HG03571 (cell line): ENCODE data around the gene NF2.

ENCODE experiments used
- ATAC-seq: cut with Tn5 transposase; IDR thresholded peaks from one replicate; pipeline ENCODE4 v1.9.1; 2021; ENCODE audit not compliant: unreplicated experiment

The NF2 gene

DNA sequence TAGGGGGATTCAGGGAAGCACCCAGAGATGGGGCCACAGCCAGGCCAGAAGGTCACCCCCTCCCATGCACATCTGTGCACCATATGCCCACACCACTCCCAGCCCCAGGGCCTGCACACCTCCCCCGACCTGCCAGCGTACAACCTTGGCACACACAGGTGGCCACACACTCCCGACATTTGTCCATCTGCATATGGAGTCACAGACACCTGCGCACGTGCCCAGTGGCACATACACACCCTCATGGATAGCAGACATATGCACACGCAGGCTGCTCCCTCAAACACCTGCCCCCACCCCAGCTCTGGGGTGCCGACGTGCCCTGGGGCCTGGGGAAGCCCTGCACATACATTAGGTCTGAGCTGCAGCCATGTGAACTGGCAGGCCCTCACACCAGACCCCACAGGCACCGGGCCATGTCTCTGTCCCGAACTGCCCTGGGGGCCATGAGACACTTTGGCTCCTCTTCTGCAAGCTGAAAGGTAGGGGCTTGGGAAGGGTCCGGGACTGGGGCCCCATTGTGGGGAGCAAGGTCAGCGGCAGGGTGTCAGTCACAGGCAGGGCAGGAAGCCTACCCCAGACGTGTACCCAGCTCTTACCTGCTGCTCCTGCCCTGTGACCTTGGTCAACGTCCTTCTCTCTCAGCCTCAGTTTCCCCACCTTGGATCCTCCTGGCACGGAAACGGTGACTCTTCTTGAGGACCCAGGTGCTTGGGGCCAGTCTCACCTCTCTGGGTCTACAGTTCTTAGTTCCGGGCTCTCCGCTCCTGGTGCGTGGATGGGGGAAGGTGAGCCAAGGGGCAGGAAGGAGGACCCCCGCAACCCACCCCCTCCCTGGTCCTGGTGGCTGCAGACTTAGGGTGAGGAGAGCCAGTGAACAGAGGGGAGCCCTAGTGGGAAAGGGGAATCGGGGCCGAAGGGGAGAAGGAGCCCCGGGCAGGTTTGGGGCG is 115.8 kb downstream of the NF2 start:
- ATAC-seq = no peak

DNA sequence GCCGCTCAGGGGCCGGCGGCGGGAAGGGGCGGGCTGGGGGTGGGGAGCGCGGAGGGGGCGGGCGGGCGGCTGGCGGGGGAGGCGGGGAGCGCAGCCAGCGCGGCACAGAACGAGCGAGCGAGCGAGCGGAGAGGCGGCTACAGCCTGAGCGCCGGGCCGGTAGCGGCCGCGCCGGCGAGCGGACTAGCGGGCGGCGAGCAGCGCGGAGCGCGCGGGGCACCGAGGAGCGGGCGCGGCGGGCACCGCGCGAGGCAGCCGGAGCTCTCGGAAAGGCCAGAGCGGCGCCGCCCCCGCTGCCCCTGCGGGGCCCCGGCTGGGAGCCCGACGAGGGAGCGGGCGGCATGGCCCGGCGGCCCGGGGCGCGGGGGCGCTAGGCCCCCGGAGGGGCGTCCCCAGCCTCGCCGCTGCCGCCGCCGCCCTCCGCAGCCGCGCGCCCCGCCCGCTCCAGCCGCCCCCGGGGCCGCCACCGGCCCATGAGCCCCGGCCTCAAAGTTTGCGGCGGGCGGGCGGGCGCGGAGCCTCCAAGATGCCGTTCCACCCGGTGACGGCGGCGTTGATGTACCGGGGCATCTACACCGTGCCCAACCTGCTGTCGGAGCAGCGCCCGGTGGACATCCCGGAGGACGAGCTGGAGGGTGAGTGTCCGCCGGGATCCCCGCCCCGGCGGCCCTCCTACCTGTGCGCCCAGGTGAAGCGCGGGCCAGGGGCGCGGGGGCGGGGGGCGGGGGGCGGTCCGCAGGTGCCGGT is 116.6 kb downstream of the NF2 start, which contains the start of gene CABP7:
TSS of gene CABP7 (plus strand) at position 105 of the 747 bp plus-strand sequence. CDS start at position 527, 422 bp downstream.
- no peak for ATAC-seq

DNA sequence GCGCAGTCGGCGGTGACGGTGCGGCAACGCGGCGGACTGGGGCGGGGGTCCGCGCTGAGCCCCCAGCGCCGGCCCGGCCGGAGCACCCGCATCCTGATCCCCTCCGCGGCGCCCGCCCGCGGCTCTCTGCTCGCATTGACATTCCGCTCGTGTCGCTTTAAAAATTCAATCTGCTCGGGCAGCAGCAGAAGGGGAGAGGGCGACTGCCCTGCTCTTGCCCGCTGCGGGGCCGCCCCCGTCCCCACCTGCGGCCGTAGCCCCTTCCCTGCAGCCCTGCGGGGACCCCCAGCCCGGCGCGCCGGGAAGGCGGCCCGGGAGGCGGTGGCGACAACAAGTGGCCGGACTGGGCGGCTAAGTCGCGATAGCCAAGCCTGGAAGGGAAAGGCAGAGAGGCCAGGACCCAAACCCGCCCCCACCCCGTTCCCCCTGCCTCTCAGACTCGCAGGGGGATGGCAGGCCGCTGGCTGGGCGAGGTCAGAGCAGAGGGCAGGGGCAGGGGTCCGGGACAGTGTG is 117.4 kb downstream of the NF2 start:
- no peak for ATAC-seq

DNA sequence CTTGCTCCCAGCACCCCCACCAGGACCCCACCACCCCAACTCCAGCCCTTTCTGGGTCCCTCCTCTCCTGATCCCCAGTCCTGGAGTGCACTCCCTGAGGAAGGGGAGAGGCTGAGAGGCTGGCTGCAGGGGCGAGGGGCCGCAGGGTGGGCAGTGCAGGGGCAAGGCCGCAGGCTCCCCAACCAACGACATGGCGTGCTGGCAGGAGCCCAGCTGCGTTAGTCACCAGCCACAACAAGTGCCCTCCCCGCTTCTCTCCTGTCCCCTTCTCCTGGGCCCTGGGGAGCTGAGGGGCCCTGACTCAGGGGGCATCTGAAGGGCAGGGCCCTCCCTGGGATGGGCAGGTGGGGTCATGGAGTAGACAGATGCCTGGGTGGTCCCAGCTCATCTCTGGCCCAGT is 118.7 kb downstream of the NF2 start:
- ATAC-seq = no peak

GRCh38 chr22:29722587-29722986 is 119.2 kb downstream of the NF2 start:
- no peak for ATAC-seq

DNA sequence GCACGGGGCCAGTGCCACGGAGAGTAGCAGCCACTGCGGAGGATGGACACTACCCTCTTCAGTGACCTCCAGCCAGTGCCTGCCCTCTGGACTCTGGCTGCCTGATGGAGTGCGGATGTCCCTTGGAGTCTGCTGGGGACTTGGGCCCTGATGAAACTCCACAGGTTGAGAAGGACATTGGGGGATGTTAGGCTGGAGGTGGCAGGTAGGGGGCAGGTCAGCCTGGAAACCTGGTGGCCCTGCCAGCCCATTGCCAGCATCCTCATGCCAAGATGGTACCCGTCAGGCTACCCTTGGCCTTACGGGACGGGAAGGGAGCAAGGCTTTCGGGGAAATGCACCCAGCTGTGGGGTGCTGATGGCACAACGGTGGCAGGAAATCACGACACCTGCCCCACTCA is 120.3 kb downstream of the NF2 start:
- ATAC-seq = no peak

DNA sequence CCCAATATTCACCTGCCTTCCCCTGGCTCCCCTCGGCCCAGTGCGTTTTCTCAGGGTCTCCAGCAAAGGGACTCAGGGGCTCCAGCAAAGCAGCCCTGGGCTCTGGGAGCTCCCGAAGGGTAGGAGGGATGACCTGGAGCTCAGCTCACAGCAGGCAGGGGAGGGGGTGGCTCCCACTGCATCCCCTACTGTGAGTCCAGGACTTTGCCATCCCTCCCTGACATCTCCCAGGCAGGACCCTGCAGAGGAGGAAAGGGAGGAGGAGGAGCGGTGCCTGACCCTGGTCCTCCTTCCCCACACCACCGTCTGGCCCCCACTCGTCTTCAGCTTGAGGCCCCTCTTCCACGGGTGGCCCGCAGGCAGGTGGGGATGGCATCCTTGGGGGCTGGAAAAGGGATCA is 121.4 kb downstream of the NF2 start:
- ATAC-seq = no peak

DNA sequence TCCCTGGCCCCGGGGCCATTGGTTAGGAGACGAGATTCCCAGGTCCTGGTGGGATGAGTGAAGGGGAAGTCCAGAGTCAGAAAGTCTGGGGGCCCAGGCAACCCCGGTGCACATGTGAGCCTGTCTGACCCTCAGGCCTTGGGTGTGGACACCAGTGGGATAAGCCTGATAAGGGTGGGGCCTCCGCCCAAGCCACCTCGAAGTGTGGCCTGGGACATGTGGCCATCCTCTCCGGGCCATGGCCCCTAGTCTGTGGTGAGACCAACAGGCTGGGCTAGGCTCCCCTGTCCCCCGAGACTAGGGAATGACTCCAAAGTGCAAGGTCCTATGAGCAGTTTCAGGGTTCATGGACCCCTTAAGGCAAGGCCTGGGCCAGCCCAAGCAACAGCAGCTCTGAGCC is 122.7 kb downstream of the NF2 start:
- ATAC-seq = no peak

GRCh38 chr22:29726512-29727130 is 123.2 kb downstream of the NF2 start:
- no peak for ATAC-seq

DNA sequence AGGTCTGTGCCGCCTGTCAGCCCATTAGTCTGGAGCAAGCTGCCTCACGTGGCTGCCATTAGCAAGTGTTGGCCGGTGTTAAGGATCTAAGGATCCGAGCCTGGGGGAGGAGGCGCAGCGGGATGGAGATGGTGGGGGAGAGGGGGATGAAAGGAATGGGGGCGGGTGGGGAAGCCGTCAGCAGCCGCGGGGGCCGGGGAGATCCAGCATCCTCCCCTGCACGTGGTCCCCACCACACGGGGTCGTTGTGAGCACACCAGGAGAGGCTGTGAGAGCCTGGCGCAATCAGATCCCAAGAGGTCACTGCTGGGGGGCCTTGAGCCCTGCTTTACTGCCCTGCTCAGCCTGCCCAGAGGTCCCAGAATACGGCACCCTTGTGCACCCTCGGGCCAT is 123.7 kb downstream of the NF2 start:
- no peak for ATAC-seq

- no peak for ATAC-seq
Observed at GRCh38 chr22:29729161-29729560, 125.7 kb downstream of the NF2 start.

DNA sequence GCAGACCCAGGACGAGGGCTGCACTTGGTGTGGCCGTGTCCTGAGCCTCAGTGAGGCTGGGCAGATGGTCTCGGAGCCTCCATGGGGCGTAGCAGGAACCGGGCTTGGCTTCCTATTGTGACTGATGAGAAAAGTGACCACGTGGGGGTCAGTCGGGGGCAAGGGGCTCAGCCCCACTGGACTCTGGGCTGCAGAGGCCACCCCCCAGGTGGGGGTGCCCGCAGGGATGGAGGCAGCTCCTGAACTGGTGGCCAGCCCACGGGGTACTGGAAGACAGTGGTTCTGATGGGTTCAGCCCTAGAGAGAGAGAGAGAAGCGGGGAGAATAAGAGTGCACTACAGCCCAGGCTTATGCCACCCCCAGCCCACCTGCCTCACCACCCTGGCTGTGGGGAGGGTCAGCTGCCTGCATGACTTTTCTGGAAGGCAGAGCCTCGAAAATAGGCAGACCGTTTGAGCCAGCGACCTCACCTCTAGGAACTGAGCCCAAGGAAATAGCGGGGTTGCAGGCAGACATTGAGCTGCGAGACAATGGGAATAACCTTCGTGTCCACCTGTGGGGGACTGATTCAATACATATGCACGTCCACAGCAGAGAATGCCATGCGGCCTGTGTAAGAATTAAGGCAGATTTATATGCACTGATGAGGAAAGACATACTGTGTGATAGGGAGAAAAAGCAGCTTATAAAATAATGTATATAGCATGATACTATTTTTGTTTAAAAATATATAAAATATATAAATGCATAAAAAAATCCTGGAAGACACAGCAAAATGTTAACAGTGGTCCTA is 127.8 kb downstream of the NF2 start:
- no peak for ATAC-seq

DNA sequence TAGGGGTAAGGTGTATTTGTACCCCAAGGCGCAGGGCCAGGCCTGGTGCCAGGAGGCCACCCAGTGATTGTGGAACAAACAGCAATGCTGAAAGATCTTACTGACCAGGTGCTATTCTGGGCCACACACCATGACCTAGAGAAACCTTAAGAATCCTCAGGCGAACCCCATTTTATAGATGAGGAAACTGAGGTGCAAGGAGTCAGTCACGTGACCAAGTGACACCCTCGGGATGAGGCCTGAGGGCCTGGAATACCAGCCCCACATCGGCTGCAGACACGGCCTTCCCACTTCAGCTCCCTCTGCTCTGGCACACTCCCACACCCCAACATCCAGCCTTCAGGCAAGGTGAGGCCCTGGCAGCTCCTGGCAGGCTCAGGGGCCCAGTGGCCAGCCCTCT is 129.4 kb downstream of the NF2 start:
- ATAC-seq = no peak

DNA sequence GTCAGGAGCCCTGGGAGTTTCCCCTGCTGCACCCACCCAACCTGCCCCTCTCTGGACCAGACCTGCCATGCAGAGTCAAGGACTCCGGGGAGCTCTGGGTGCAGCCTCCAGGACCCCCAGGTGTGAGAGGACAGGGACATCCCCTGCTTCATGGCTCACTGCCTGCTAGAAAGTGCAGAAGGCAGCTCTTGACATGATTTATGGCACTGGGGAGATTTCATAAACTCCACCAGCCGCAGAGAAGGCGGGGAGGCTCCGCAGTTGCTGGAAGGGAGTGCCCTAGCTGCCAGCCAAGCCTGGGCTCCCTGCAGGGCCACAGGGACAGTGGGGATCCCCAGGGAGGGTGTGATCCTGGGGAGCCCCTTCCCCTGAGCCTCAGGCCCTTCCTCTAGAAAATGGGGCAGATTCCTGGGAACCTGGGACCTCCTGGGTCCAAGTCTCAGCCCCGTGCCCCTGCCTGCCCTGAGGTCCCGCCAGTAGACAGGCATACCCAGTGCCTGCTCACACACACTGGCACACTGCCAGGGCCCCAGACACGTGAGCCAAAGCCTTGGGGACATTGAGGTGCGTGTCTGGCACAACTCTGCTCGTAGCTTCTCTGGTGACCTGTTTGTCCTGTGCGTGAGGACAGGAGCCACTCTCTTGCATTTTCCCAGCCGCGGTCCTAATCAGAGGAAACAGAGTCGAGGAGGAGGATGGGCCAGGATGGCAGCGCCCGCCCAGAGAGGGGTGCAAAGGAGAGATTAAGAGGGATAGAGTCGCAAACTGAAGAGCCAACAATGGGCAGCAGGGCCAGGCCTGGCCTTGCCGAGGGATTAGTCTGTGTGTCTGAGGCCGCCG is 130.1 kb downstream of the NF2 start:
- ATAC-seq = no peak

DNA sequence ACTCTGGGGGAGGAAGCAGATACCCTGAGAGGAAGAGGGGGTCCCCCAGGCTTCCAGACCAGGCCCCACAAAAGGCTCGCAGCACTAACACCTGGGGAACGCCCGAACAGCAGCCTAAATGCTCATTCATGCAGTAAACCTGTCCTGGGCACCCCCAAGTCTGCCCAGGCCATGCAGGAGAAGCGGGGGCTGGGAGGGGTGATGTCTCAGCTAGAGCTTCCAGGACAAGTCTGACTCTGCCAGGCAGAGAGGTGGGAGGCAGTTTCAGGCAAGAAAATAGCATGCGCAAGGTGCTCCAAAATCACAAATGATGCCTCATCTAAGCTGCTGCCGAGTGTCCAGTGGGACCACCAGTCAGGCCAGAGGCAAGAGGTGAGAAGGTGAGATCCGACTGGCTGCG is 131.0 kb downstream of the NF2 start:
- no peak for ATAC-seq

DNA sequence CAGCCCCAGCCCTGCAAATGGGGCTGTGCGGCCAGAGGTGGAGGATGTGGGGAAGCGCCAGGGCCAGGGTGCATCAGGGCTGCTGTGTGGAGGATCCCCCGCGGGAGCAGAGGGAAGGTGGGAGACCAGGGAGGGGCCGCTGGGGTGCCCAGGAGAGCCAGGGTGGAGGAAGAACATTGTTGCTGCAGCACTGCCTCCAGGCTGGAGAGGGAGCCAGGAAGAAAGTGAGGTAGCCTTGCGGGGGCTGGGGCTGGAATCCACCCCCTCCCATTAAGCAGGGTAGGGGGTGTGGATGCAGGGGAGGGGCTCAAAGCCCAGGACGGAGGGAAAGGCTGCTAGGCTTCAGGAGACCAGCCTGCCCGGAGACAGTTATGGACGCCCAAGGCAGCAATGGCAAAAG is 131.4 kb downstream of the NF2 start:
- no peak for ATAC-seq

GRCh38 chr22:29735416-29735815 is 132.0 kb downstream of the NF2 start:
- ATAC-seq = no peak

DNA sequence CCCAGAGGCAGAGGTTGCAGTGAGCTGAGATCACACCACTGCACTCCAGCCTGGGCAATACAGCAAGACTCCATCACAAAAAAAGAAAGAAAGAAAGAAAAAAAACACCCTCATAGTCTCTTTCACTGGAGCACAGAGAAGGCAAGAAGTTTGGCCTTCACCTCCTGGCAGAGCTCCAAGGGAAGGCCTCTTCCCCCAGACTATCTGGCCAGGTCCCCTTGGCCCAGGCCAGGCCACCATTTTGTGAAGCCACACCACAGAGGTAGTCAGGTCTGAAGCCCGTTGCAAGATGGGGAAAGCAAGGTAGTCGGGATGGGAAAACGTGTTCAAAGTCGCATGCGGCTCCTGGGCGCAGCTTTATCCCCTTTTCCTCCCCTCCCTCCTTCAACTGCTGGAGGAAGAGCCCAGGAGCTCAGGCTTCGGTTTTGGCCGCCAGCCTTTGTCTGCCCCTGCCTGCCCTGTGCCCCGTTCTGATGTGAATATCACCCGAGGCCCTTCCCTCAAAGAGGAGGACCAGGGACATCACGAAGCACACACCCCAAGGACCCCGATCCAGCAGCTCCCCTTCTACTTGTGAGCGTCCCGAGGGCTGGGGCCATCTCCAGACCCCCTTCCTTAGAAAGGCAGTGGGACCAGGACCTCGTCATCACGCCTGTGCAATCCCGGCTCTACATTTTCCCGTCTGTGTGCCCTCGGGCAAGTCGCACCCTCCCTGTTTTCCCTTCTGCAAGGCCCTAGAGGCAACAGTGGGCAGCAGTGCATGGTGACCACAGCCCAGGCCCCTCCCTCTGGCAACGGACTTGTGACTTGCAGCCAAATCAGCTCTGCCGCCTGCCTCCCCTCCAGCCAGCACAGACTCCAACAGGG is 134.1 kb downstream of the NF2 start:
- ATAC-seq = no peak
